MCF 10A (cell line): ENCODE measurements around the gene FAM83B. TPM values are rescaled to one million over a fixed set of nuclear protein-coding genes. Genes with fewer than 3 reads are reported as not detected.
A peak's percentile ranks its signal among the peaks of the same experiment; 100 is the strongest.
"Not testable (repeated sequence)": the region's sequence is repeated elsewhere in the genome, so short reads cannot be mapped to it uniquely, and the experiment has no call there.

Experiments used
- BruUV-seq: library from RNA; stranded (reverse); fragments of 400-500 nt; replicated peaks from 2 replicates; lab custom pipeline; 2021; lab: Mats Ljungman, UMichigan
- CTCF ChIA-PET: fragments of 300-600 bp; sonication (Branson Sonifier 250); formaldehyde crosslinking; extraction: SDS; loops from one replicate; lab custom pipeline; 2021; ENCODE audit warnings: antibody characterized with exemption, inconsistent platforms; lab: Yijun Ruan, JAX
- POLR2A ChIA-PET: fragments of 300-600, 350-650 bp; sonication (Branson Sonifier 250); formaldehyde crosslinking; extraction: SDS; loops from one replicate; lab custom pipeline; 2020; ENCODE audit warnings: antibody characterized with exemption, inconsistent platforms; lab: Yijun Ruan, JAX
- DNase-seq: peaks from one replicate; pipeline ENCODE4 v3.0.0-alpha.2; 2018; ENCODE audit not compliant: unreplicated experiment
- H3K27ac Mint-ChIP-seq: one replicate; pipeline ENCODE4 v1.8.0; 2022; ENCODE audit warnings: mild to moderate bottlenecking, low read depth, mixed read lengths; ENCODE audit not compliant: unreplicated experiment
- H3K27me3 Mint-ChIP-seq: one replicate; pipeline ENCODE4 v1.8.0; 2022; ENCODE audit warnings: mixed read lengths; ENCODE audit not compliant: insufficient read depth, unreplicated experiment
- H3K36me3 Mint-ChIP-seq: one replicate; pipeline ENCODE4 v1.8.0; 2022; ENCODE audit warnings: mild to moderate bottlenecking, moderate library complexity, mixed read lengths; ENCODE audit not compliant: insufficient read depth, unreplicated experiment
- H3K4me1 Mint-ChIP-seq: one replicate; pipeline ENCODE4 v1.8.0; 2022; ENCODE audit warnings: mixed read lengths; ENCODE audit not compliant: insufficient read depth, unreplicated experiment
- H3K4me3 Mint-ChIP-seq: one replicate; pipeline ENCODE4 v1.8.0; 2022; ENCODE audit warnings: mild to moderate bottlenecking, moderate library complexity, mixed read lengths; ENCODE audit not compliant: unreplicated experiment
- H3K9me3 Mint-ChIP-seq: one replicate; pipeline ENCODE4 v1.8.0; 2022; ENCODE audit warnings: mixed read lengths; ENCODE audit not compliant: unreplicated experiment
- CTCF ChIP-seq: fragments of 200-600 bp; IDR thresholded peaks from one replicate; pipeline ENCODE4 v1.8.0; 2022; ENCODE audit warnings: antibody characterized with exemption, mild to moderate bottlenecking; ENCODE audit not compliant: unreplicated experiment
- intact Hi-C: fragments of 100-400 bp; cut with micrococcal nuclease; formaldehyde crosslinking; loops from 2 replicates; pipeline ENCODE4 v1.14.1; 2022
- total RNA-seq: library from RNA; stranded (reverse); gene quantifications from 2 replicates; pipeline ENCODE4 v1.2.3, GENCODE V29; 2022

Gene FAM83B
- total RNA-seq, 1 experiment from 2014 or later: 25.4 TPM

- no TSS peak for BruUV-seq
- H3K4me1 Mint-ChIP-seq: peaks cover 16% of the 10 kb centered on the region
- ChIA-PET CTCF (interaction anchor here (0.8 to 0.9 kb wide), 2 partner anchors 14 to 147 kb away, joined by 3 read pairs; no protein-coding TSS in a partner anchor), POLR2A (interaction anchor here (1.0 to 1.4 kb wide), 5 partner anchors 11 to 34 kb away, joined by 4 to 7 read pairs (median 5); no protein-coding TSS in a partner anchor)
- no peak overlapping the region for H3K4me3 Mint-ChIP-seq
- TF ChIP-seq CTCF: peak; percentile 17
- intact Hi-C loops: loop anchor here (10.0 kb wide), 1 partner anchor 894 kb away; no protein-coding TSS in a partner anchor
- no peak overlapping the region for H3K27ac Mint-ChIP-seq
- H3K9me3 Mint-ChIP-seq: no peaks in the 10 kb centered on the region
- peak; percentile 20 for DNase-seq
- H3K36me3 Mint-ChIP-seq: no peaks in the 10 kb centered on the region
- no peaks in the 10 kb centered on the region for H3K27me3 Mint-ChIP-seq
Measured at GRCh38 chr6:54878718-54879117, 32.1 kb downstream of the FAM83B start.

GRCh38 chr6:54879188-54879985 is 32.8 kb downstream of the FAM83B start:
- Mint-ChIP-seq H3K36me3 (no peaks in the 10 kb centered on the region), H3K4me3 (no peak overlapping the region), H3K4me1 (peaks cover 13% of the 10 kb centered on the region), H3K27ac (no peak overlapping the region), H3K27me3 (no peaks in the 10 kb centered on the region), H3K9me3 (no peaks in the 10 kb centered on the region)
- no peak for TF ChIP-seq CTCF
- ChIA-PET CTCF (no interaction called here), POLR2A (interaction anchor here (0.6 to 1.4 kb wide), 14 partner anchors 11 to 200 kb away, joined by 3 to 7 read pairs (median 4); no protein-coding TSS in a partner anchor)
- no TSS peak for BruUV-seq
- peak; percentile 41 for DNase-seq
- intact Hi-C loops: loop anchor here (10.0 kb wide), 1 partner anchor 895 kb away; no protein-coding TSS in a partner anchor

GRCh38 chr6:54881067-54881730 is 34.6 kb downstream of the FAM83B start:
- no peaks in the 10 kb centered on the region for H3K9me3 Mint-ChIP-seq
- H3K4me1 Mint-ChIP-seq: no peaks in the 10 kb centered on the region
- no peak for DNase-seq
- H3K27me3 Mint-ChIP-seq: no peaks in the 10 kb centered on the region
- TF ChIP-seq CTCF: no peak
- CTCF ChIA-PET: no interaction called here
- intact Hi-C loops: no loop called here
- POLR2A ChIA-PET: interaction anchor here (0.6 kb wide), 1 partner anchor 179 kb away, joined by 3 read pairs; no protein-coding TSS in a partner anchor
- no peaks in the 10 kb centered on the region for H3K36me3 Mint-ChIP-seq
- no peak overlapping the region for H3K4me3 Mint-ChIP-seq
- H3K27ac Mint-ChIP-seq: no peak overlapping the region
- no TSS peak for BruUV-seq

- H3K27ac Mint-ChIP-seq, H3K36me3 Mint-ChIP-seq, BruUV-seq, H3K27me3 Mint-ChIP-seq, CTCF ChIA-PET, H3K4me3 Mint-ChIP-seq, H3K9me3 Mint-ChIP-seq, H3K4me1 Mint-ChIP-seq, intact Hi-C loops, DNase-seq: not testable (repeated sequence)
- POLR2A ChIA-PET: interaction anchor here (0.9 to 1.2 kb wide), 2 partner anchors 18 to 25 kb away, joined by 3 to 4 read pairs; no protein-coding TSS in a partner anchor
Measured at GRCh38 chr6:54881891-54882290, 35.3 kb downstream of the FAM83B start.
